SKM-1 (cell line): Measurements from ENCODE around the gene NET1.

Experiments used
- DNase-seq: peaks from one replicate; lab custom pipeline; 2025; ENCODE audit not compliant: unreplicated experiment; lab: John Stamatoyannopoulos, UW

The NET1 gene

DNA sequence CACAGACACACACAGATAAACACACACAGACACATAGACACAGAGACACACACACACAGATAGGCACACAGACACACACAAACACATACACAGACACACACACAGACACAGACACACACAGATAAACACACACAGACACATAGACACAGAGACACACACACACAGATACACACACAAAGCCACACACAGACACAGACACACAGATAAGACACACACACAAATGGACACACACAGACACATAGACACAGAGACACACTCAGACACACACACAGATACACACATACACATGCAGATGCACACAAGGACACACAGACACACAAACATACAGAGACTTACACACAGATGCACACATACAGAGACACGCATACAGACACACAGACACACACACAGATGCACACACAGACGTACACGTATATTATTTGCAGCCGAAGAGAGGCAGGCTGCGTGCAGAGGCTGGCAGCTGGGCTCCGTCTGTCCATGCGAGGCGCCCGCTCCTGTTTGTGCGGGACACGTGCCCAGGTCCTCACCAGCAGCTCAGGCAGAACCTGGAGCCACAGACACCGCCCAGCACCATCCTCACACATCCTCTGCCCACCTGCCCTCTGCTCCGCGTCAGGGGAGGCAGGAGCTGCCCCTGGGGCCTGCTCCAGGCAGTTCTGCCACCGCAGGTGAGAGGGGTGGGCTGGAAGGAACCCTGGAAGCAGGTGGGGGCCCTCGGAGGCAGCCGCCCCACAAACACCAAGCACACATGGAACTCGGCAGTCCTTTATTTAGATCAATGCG is 85.8 kb downstream of the NET1 start:
- DNase-seq = no peak

DNA sequence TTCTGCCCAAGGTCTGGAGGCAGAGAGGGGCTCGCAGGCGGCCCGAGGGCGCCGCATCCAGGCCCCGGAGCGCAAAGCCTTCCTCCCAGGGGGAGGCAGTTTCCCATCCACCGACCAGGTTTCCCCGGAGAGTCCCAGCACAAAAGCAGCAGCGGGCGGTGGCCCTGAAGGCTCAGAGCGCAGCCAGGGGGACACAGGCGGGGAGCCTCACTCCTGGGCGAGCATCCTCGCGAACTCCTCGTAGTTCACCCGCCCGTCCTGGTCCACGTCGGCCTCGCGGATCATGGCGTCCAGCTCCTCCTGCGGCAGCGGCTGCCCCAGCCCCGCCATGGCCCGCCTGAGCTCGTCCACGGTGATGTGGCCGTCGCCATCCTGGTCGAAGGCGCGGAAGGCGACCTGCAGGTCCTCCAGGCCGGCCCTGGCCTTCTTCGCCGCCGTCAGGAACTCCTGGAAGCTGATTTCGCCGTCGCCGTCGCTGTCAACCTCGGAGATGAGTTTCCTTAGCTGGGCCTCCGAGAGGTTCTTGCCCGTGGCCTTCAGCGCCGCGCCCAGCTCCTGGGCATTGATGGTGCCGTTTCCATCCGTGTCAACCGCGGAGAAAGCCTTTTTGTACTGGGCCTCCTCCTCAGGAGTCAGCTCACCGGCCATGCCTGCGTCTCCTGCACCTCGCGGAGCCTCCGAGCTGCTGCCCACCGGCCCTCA is 86.6 kb downstream of the NET1 start:
- DNase-seq = no peak

DNA sequence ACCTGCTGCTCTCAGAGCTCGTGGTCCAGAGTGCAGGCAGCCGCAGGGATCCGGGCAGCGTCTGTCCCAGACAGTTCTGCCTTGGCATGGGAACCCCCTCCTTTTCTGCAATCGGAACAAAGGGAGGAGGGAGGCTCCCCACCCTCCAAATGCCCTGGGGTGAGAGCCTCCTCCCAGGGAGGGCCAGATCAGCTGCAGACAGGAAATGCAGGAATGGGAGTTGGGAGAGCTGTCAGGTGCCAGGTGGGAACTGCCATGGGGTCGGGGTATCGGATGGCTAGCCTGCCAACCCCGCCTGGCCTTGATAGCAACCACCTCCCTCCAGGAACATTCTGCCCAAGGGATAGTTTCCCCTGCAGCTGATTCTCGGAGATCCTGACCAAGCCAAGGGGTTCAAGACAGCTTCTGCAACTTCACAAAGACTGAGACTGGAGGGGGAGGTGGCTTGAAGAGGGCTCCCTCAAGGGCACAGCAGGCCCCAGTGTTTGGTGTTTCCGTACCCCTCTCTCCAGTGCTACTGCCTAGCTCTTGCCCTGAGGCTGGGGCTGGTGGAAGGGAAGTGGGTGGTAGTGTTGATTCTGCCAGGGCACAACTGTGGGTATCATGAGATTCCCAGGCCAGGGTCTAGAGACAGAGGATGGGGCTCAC is 87.3 kb downstream of the NET1 start, which contains the start of gene CALML5:
Gene CALML5, minus strand, starts transcription at position 78 of the 648 bp plus-strand sequence. CDS start 132 bp downstream, outside the sequence.
- DNase-seq = no peak

DNA sequence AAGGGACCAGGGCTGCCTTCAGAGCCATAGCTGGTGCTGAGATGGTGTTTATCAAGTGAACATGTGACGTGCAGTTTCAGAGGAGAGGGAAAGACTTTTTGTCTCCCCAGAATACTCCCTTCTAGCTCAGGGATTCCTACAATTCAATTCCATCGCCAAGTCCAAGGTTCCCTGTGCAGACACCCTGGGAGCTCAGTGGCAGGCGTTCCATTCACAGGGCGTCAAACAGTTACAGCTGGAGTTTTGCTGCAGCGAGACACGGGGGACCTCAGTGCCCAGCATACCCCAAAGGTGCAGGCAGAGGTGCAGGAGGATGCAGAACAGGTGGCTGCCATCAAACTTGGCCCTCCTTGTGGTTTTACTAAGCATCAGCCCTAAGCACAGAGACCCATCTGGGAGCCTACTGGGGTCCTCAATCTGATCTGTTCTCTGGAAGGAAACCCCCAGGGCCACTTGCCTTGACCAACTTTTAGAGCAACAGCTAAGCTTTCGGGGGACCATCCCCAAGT is 87.9 kb downstream of the NET1 start:
- DNase-seq = no peak

DNA sequence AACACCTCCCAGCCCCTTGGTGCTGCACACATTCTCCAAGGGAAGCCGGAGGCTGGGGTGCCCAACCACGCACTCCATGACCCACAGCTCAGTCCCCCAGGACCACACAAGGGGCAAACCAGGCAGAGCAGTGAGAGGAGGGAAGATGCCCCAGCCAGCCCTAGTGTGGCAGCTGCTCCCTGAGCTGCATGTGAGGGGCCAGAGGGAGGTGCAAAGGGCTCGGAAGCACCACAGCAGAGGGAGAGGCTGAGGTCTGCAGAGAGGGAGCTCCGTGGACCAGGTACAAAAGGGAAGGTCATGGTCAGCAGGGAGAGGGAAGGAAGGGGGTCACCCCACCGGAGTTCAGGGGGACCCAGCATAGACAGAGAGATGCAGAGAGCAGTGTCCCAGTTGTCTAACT is 88.6 kb downstream of the NET1 start:
- DNase-seq = no peak

DNA sequence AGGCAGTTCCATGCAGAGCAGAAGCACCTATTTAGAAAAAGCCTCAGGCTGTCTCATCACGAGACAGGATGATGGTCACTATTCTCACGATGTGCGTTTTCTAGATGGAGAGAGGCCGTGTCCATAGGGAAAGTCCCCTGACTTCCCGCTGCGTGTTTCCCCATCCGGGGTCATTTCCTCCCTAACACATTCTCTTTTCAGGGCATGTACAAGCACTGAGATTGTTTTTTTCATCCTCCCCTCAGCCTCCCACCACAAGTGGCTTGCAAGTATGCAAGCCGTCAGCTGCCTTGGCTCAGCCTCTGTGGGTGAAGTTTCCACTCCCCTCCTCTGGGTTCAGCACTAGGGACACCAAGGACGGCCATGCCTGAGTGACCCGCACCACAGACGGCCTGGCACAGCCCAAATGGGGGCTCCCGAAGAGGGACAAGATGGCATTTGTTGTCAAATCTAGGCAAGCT is 89.7 kb downstream of the NET1 start:
- no peak for DNase-seq

DNA sequence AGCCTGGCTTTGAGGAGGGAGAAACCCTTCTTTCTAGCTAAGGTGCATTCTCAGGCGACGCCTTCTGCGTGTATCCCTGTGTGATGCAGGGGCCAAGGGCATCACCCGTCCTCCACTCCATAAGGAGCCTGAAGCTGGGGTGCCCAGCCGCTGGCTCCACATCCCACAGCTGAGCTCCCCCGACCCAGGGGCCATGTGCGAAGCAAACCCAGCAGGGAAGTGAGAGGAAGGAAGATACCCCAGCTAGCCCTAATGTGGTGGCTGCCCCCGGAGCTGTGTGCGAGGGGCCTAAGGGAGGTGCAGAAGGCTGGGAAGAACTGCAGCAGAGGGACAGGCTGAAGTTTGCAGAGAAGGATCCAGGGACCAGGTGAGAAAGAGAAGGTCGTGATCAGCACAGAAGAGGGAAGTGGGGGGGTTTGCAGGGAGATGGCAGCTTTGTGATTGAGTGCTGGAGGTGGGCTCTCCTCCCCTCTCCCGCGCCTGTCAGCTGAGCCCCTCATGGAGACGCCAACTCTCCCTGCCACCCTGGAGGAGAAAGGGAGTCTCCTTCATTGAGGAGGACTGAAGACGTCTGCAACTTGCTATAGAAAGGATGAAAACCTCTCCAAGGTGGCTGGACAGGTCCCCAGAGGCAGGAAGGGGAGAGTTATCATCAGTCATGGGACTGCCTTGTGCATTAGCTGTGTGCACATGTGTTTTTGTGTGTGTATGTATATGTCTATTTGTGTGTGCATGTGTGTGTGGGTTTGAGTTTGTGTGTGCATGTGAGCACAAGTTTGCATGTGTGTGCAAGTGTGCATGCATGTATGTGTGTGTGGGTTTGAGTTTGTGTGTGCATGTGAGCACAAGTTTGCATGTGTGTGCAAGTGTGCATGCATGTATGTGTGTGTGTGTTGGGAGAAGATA is 90.5 kb downstream of the NET1 start:
- no peak for DNase-seq

DNA sequence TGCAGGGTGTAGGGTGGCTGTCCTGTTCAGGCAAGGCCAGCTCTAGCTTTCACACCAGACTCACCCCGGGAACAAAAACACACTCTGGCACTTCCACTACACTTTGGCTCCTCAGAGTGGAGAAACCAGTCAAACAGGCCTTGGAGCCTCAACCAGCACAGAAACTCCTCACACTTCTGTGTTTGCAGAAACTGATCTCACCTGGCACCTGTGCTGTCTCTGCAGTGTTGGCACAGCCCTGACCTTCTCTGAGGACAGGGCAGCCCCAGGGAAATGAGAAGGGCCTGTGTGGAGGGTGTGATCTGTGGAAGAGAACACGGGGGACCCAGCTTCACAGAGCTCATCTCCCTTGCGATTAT is 91.1 kb downstream of the NET1 start:
- DNase-seq = no peak

DNA sequence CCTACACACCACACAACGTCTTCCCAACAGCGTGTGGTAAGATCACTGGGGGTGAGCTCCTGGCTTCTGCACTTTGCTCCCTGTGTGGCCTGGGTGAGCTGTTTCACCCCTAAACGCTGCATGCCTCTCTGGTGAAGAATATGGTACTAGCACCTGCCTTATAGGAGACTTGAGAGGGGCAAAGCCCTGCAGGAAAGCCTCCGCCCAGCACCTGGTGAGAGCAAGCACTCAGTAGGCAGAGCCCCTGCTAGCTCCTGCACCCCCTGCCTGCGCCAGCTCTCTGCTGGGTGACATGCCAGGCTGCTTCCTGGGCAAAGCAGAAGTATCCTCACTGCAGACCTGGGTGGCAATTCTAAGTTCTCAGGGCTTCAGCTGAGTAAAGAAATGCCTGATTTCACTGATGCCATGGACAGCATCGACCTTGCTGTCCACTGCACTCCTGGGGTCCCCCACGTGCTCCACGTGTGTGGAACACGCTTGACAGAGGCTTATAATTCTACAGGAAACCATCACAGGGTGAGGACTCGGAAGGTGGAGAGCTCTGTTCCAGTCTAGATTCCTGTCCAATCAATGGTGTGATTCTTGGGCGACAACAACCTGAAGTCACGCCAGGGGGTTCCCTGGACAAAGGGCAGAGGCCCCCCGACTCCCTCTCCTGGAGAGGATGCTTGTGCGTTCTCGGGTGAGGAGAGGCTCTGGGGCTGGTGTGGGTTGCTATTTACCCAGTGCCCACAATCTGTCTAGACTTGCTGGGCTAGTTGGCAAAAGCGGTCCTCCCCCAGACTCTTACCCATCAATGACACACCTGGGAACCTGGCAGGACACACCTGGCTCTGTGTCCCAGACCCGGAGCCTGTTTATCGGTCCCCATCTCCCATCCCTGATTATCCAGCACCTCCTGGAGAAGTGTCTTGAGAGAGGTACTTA is 92.1 kb downstream of the NET1 start:
- DNase-seq = no peak

DNA sequence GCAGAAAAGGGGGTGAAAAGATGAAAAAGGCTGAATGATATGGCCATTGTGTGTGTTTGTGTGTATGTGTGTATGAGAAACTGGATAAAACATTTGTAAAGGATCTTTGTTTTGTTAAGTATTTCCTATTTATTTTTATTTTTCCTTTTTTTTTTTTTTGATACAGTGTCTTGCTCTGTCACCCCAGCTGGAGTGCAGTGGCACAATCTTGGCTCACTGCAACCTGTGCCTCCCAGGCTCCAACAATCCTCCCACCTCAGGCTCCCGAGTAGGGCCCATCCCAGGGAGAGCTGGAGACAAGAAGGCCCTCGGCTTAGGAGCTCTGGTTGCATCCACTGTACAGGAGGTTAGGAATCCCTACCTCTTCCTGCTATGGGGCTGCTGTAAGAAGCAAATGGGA is 93.9 kb downstream of the NET1 start:
- DNase-seq = no peak

DNA sequence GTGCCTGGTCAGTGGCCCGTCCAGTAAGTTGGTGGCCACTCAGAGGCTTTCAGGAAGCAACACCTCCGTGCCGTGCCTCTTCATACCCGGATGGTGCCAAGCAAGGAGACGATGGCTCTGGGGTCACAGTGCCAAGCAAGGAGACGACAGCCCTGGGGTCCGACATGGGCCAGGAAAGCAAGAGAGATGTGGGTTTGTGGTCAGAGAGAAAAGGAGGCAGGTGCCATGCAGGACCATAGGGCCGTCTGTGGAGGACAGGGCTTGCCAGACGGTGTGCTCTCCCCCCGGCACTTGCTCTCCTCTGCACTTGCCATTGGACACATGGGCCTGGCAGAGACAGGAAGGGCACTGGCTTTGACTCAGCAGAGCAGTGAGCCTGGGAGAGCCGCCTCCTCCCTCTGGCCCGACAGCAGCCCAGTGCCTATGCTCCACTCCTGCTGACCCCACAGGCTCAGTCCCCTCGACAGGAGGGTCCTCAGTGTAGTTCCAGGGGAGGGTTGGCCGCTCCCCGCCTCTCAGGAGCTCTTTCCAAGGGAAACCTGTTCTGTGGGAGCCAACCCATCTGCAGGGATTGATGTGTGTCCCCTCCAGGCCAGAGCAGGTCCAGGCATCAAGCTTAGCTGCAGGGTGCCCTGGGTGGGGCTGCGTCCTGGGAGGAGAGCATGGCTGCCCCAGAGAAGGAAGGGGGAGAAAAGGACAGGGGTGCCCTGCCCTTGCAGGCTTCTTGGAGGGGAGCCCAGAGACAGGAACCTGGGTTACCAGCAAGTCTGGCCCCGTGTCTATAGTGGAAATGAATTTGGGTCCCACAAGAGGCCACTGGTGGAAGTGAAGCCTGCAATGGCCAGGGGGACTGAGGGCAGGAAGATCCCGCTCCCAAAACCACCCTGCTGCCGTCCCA is 94.6 kb downstream of the NET1 start:
- DNase-seq = no peak

DNA sequence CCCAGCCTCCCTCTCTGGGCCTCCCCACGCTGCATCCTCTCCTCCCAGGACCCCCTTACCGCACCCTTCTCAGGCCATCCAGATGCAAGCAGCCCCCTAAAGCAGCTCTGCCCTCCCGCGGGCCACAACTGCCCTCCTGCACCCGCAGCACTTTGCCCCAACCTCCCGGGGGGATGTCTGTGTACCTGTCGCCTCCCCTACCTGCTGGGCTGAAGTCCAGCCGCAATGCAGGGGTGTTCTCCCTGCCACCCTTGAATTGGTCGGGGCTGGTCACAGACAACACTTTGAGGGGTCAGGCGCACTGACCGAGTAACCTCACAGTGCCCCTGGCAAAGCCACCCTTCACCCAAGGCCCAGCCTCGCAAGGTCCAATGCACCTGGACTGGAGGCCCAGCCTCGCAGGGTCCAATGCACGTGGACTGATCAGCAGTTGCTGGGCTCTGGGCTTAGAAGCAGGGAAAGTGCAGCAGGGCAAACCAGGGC is 95.3 kb downstream of the NET1 start:
- DNase-seq = no peak

DNA sequence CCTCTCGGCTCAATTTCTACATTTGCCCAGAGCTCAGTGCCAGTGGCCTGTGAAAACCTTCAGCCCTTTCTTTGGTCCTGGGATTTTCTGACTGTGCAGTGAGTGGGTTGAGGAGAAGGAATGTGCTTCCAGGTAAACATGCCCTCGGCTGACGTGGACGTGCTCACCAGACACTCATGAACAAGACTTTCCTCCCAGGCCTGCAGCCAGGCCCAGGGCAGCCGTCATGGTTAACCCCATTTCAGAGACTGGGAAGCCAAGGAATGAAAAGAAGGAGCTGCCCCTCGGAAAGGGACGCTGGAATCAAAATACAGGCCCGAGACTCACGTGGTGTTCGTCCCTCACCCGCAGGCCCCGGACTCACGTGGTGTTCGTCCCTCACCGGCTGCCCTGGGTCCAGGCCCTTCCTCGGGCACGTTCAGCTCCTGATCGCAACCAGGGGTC is 95.8 kb downstream of the NET1 start:
- no peak for DNase-seq
